ENCODE measurements around the gene RARS1.

DNA sequence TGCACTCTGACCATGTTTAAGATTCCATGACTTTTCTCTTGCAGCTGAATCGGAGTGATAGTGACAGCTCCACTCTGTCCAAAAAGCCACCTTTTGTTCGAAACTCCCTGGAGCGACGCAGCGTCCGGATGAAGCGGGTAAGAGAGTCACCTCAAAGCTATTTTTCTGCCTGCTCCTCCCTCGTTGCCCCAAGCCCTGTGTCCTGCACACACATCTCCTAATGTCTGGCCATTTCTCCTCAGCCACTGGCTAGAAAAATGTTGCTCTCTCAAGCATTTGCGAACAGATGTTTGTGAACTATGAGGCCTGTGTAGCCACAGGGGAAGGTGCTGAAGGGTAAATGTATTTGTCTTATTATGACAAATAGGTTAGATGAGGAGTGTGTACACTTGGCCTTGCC lies 25.7 kb upstream of the RARS1 start:
- TF ChIP-seq TAF1 (IDR thresholded peaks at IDR 0.05; ENCODE audit: low read depth, low read length) (no peak), POLR2A (IDR thresholded peaks at IDR 0.05; ENCODE audit: low read depth, low read length) (no peak), POLR2AphosphoS5 (IDR thresholded peaks at IDR 0.05; ENCODE audit: low read depth, low read length) (no peak), SPI1 (IDR thresholded peaks at IDR 0.05; ENCODE audit: low read depth, low read length) (no peak)
